GM19238 (cell line): ENCODE data around the gene NOL6.
"Not testable (repeated sequence)": the region's sequence is repeated elsewhere in the genome, so short reads cannot be mapped to it uniquely, and the experiment has no call there.

Experiments
- DNase-seq: peaks from one replicate; pipeline ENCODE4 v3.0.0; 2011; ENCODE audit warnings: low spot score; ENCODE audit not compliant: insufficient read length

Gene NOL6

DNA sequence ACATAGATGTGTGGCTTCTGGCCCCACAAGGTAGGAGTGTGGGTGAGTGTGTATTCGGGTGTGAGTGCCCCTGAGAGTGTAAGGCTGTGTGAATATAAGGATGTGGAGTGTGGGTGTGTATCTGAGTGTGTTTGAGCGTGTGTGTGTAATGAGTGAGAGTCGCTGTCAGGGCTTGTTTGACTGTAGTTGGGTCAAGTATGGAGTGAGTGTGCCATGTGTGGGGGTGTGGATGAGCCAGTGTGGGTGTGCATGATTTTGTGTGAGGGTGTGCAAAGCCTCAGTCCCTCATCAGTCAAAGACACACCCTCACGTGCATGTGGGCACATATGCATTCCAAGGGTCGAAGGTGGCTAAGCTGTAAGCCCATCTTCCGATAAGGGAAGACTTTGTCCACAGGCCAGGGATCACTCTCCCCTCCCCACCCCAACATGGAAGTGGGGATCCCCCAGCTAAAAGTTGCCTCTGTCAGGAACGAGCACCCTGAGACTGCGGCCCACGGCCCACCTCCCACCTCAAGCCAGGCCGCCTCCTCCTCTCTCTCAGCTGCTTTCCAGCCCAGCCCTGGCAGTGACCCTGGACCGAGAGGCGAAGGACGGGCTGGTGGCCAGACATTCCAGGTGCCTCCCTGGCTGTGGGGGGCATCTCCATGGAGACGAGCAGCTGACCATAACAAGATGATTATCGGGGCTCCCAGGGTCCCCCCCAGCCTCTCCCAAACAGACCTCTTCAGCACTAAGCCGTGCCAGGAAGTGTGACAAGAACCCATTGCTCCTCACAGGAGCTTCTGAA, 39.2 kb downstream of the NOL6 start:
- DNase-seq: no peak

DNA sequence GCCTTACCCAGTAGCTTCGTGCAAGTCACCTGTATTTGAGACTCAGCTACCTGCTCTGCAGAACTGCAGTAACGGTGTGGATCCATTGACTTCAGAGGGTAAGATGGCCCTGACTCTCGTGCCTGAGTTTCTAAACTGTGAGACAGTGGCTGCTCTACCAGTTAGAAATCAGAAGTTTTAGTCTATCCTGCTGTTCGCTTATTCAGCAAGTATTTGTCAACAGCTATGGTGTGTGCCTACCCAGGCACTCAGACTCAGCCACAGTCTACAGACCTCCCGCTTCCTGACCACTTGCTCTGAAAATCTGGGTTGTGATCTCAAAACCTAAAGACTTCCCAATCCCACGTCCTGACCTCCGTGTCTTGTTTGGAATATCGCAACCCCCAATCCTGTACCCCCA, 39.9 kb downstream of the NOL6 start:
- no peak for DNase-seq

DNA sequence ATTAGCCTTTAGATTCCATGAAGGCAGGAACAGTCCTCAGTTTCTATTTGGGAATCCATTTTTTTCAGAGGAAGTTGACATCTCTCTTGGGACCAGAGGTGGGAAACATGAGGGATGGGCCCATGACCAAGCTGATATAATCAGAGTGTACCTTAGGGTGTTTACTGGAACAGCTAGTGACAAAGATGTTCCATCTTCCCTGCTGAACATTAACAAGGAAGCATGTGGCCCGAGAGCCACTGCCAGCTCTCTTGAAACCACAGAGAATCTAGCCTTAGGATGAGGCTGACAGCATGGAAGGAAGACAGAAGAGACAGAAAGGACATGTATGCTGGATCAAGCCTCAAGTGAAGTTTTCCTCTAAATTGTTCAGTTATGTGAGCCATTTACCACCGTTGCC, 42.3 kb downstream of the NOL6 start:
- no peak for DNase-seq

DNA sequence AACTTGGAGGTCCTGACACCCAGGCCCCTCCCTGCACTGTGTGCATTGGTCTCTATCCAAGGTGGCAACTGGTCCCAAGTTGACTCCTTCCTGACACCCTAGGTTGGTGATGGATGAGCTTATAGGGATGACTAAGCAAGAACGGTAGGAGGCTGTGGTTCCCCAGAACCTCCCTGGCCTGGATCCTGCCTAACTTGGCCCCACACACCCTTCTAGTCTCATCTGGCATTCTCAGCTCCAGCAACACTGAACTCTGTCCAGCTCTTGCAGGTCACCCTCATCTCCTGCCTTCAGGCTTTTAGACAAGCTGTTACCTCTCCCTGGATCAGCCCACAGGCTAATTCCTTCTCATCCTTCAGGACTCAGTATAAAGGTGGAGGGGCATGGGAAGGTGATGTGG, 42.8 kb downstream of the NOL6 start:
- no peak for DNase-seq

DNA sequence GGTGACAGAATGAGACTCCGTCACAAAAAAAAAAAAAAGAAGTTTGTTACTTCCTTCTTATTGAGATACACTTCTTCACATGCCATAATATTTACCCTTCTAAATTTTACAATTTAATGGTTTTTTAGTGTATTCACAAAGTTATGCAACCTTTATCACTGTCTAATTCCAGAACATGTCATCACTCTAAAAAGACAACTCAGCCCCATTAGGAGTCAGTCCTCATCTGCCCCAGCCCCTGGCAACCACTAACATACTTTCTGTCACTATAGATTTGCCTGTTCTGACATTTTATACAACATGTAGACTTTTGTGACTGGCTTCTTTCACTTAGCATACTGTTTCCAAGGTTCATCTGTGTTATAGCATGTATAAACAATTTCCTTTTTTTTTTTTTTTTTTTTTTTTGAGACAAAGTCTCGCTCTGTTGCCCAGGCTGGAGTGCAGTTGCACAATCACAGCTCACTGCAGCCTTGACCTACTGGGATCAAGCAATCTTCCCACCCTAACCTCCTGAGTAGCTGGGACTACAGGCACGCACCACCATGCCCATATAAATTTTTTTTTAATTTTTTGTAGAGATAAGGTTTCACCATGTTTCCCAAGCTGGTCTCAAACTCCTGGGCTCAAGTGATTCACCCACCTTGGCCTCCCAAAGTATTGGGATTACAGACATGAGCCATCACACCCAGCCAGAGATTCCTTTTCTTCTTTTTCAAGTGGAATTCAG, 44.3 kb downstream of the NOL6 start:
- DNase-seq: no peak

DNA sequence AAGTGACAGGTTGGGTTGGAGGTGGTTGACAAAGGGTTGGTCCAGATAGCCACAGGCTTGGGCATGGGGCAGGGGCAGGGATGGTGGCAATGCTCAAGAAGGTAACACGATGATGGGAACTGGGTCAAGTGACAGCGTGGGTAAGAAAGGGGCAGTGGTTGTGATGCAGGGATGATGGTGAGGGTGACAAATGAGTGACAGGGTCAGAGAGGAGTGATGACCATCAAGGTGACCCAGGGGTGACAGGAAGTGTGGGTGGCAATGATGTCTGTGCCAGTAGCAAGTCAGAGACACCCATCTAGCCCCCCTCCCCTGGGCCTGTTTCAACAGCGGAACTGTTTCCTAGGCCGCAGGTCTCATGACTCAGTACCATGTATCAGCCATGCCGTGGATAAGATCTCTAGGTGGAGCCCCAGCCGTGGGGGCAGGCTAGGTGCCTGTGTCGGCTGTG, 46.9 kb downstream of the NOL6 start:
- DNase-seq: no peak

DNA sequence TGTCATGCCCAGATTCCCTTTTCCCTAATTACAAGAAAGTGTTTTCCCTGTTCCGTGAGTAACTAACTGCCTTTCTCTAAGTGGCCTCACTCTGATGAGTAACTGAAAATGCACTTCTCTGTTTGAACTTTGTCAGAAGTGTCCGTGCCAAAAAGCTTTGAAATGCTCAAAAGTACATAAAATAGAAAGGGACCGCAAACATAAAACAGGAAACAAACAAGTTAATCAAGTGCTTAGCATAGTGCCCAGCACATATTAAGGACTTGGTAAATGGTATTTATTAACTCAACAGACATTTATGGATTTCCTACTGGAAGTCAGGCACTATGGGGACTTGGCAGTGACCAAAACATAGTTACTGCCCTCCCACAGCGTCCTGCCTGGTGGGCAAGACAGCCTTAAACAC, 48.6 kb downstream of the NOL6 start:
- DNase-seq: no peak

DNA sequence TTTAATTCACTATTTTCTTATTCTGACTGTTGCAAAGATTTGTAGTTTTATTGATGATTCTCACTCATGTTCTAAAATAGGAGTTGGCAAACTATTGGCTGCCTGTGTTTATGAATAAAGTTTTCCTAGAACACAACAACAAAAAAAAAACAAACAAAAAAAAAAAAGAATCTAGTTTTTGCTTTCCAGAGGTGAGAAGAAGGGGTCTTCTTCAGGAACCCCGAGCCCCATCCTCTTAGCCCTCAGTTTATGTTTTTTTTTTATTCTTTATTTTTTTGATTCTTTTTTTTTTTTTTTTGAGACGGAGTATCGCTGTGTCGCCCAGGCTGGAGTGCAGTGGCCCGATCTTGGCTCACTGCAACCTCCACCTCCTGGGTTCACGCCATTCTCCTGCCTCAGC, 49.2 kb downstream of the NOL6 start:
- not testable (repeated sequence) for DNase-seq

DNA sequence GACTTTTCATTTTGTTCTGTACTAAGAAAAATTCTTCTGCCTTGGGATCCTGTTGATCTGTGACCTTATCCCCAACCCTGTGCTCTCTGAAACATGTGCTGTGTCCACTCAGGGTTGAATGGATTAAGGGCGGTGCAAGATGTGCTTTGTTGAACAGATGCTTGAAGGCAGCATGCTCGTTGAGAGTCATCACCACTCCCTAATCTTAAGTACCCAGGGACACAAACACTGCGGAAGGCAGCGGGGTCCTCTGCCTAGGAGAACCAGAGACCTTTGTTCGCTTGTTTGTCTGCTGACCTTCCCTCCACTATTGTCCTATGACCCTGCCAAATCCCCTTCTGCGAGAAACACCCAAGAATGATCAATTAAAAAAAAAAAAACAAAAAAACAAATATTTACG, 49.7 kb downstream of the NOL6 start:
- not testable (repeated sequence) for DNase-seq

DNA sequence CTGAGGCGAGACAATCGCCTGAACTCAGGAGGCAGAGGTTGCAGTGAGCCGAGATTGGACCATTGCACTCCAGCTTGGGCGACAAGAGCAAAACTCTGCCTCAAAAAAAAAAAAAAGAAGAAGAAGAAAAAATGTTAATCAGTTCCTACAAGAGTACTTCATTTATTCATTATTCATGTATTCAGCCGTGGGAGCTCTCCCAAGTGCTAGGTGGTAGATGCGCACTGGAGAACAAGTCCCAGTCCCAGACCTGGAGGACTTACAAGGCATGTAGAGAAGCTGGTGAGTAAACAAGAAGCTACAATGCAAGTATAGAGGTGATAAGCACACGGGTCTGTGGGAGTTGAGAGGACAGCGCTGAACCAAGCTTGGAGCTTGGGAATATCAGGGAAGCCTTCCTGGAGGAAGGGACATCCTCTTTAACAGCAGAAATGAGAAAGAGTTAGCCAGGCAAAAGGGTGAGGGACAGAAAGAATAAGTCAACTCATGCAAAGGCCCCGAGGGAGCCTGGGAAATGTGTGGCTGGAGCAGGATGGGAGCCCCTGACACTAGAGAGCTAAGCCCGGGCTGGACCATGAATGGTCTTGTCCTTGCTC, 53.9 kb downstream of the NOL6 start:
- DNase-seq: no peak

DNA sequence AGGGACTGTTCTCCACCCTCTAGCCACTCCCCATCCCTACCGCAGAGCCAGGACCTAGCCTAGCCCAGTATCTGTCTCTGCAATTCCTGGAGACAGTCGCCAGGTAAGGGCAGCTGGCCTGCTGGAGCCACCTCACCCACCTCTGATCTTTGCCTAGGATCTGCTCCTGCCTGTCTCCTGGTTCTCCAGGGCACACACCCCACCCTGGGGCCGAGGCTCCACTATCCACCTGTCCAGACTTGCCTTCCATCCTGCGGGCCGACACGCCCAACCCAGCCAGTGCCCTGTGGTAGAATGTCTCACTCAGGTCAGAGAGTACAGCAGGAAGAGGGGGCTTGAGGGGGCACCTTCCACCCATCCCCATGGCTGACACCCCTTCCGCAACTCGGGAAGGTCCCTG, 55.6 kb downstream of the NOL6 start:
- DNase-seq: no peak

DNA sequence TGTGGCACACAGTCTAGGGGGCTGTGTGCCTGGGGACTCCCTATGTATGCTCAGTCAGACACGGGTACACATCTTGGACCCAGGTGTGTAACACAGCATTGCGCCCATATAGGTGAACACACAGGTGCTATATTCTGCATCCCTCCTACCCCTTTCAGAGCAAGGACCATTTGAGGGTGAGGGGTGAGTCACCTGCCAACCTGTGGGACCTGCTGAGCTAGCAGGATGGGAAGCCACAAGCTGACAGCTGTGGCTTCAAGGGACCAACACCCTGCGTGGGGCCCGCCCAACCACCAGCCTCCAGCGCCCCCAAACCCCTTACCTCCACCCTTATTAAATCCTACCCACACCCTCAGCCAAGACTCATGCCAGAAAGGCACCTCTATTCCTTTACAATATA, 56.7 kb downstream of the NOL6 start:
- DNase-seq: no peak

DNA sequence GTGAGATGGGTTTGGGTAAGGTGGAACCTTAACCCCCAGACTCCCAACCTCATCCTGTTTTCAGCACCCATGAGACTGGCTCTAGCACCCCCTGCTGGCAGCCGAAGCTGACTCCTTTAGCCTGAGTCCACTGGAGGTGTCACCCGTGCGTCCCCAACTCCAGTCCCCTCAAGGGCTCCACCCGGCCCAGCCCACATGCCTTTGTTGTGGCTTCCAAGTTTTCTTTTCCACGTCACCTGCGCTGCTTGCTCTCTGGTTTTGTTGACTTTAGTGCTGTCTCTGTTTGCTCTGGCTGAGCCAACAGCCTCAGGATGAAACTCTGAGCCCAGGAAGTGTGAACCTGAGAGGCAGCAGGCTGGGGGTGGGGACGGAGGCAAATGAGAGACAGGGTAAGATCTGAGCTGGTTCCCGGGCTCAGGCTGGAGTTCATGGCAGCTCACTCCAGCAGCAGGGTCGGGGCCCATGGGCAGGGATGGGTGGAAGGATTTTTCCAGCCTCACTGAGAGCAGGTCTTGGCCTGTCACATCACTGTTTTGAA, 58.2 kb downstream of the NOL6 start:
- peak; percentile 54 for DNase-seq

DNA sequence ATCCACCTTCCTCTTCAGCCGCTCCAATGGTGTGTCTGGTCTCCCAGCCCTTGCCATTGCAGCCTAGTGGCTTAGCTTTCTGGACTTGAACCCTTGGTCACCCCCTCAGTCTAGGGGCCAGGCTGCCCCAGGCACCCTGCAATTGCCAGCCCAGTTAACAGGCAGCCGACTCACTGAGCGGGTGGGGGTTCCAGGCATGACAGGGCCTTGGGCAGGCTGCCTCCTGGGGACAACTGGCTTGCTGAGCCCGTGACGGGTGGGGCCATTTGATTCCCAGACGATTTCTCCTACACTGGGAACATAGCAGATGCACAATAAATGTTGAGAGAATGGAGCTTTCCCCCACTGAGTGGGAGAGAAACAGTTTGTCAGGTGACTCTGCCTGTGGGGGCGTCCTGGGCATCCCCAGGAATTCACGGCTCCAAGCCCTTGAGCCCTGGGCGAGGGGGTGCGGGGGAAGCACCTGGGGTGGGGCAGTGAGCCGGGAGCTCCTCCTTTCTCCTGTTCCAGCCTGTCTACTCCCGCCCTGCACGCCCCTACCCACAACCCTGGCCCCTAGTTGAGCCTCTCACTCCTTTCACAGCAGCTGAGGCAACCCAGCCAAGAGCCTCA, 58.7 kb downstream of the NOL6 start:
- DNase-seq: no peak

DNA sequence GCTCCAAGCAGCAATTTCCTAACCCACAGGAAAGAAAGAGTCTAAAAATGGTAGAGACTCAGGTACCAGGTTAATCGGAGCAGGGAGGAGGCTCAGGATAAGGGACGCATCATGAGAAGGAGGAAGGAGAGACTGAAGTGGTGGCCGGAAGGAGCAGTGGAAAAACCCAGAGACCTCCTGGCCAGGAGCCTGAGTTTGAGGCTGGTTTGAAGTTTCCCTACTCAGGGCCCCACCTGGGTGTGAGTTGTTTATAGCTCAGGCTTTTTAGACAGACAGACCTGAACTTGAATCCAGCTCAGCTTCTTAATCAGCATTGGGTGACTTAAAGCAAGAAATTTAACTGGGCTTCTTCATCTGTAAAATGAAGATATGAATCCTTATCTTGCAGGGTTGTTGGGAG, 59.5 kb downstream of the NOL6 start:
- DNase-seq: no peak
